ENCODE results near the gene SSC4D. TPM values are rescaled to one million over a fixed set of nuclear protein-coding genes. Genes with fewer than 3 reads are reported as not detected.

The SSC4D gene
- total and polyA plus RNA-seq, 9 of the 15 experiments (the other 6 are each of a cell fraction or from before 2014, with no cell fraction given), result 0.06 to 1.1 (median 0.85) TPM; not detected in 1

- TF ChIP-seq PBX2 (CRISPR knock-in tag; IDR thresholded peaks at IDR 0.05; ENCODE audit: low read depth) (no peak), PBX2 (tag; conservative IDR thresholded peaks at IDR 0.05; ENCODE audit: low read depth) (no peak), HNRNPK (IDR thresholded peaks at IDR 0.05; ENCODE audit: low read depth, low read length, poor library complexity, severe bottlenecking) (no peak), KLF6 (CRISPR knock-in tag; IDR thresholded peaks at IDR 0.05; ENCODE audit: borderline replicate concordance) (no peak), CEBPB (tag; IDR thresholded peaks at IDR 0.05) (peak; percentile 68)
These were observed 49.4 kb downstream of the SSC4D start (continued) for GRCh38 chr7:76359978-76360638.

Data from K562 (cell line).